HG02938 (cell line): ENCODE data around the gene PIP4K2A.

Source experiments
- ATAC-seq: cut with Tn5 transposase; IDR thresholded peaks from one replicate; pipeline ENCODE4 v1.9.1; 2021; ENCODE audit warnings: mild to moderate bottlenecking, moderate library complexity; ENCODE audit not compliant: unreplicated experiment

PIP4K2A gene

GRCh38 chr10:22669163-22669711 is 45.1 kb downstream of the PIP4K2A start:
- ATAC-seq: no peak

- no peak for ATAC-seq
Observed at GRCh38 chr10:22667093-22667480, 47.3 kb downstream of the PIP4K2A start.

DNA sequence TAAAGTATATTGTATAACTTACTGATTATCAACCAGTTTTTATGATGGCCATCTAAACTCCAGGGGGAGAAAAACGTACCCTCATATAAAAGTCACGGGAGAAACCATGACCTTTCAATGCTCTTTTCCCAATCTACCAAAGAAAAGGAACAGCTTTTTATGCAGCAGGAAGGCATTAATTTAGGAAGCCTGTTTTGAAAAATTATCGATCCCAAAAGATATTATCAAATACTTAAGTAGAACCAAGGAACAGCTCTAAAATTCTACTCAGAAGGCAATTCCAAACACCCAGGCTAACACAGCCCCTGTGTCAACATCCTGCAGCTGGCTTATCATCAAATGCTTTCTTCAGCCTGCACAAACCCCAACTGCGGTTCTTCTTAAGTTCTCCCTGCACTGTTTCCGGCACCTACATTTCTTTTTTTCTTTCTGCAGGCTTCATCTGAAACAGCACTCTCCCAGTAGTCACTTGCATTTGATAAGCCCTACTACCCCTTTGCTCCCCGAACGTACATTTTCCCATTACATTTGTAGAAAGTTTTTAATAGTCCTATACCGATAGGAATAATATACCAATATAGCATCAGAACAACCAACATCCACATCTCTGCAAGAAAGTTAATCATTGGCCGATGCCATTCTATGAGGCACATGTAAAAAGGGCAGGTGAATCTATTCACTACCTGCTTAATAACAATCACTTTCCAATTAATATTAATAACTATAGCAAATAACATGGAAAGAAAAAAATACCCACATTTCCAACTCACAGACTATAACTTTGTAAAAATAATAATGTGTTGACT is 47.9 kb downstream of the PIP4K2A start:
- ATAC-seq: peak; percentile 79

GRCh38 chr10:22665329-22665728 is 49.0 kb downstream of the PIP4K2A start:
- ATAC-seq: no peak

GRCh38 chr10:22662733-22663330 is 51.5 kb downstream of the PIP4K2A start:
- ATAC-seq: no peak

DNA sequence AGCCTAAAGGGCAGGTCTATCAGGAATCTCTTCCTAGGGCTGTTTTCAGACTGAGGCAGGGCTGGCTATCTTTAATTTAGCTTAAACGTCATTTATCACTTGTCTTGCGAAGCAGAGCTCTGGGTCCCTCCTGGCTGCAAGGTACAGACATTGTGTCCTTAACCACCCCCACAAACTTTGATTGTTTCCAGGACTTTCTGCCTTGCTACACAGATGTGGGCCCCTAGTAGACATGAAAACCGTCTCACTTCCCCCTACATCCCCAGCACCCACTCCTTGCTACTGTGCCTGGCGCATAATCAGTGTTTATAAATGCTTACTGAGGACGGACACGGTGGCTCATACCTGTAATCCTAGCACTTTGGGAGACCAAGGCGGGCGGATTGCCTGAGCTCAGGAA is 54.5 kb downstream of the PIP4K2A start:
- ATAC-seq: no peak

GRCh38 chr10:22658745-22659410 is 55.5 kb downstream of the PIP4K2A start:
- ATAC-seq: no peak

GRCh38 chr10:22657566-22658225 is 56.7 kb downstream of the PIP4K2A start:
- no peak for ATAC-seq

DNA sequence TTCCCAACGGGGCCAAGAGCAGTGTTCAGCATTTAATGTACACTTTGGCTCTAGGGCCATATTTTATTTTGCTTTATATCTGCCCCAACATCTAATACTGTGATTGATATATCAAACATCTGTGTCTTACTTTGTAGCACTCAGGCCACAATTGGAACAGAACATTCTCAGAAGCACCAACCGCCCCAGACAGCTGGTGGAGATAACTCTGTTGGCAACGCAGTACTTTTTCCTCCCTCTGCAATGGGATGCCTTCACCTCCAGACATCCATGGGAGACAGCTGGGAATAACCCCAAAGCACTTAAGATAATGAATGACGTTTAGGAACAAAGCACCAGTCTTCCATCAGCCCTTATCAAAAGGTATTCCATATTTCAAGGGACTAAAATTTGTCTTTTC is 57.4 kb downstream of the PIP4K2A start:
- no peak for ATAC-seq

DNA sequence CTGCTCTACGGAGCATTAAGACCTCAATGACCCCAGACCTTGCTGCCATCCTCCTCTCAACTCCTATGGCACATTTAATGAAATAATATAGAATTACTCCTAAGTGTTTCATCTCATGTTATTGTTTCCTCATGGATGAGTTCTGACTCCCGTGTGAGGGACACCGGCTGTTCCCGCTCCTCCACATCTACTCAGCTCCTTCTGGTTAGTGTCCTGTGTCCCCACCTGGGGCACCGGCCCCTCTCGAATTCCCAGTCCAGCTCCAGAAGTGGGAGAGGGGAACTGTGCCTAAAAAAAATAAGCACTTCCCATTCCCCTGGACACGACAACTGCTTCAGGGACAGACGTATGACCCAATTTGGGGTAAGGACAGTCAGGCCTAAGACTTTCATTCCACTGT is 58.3 kb downstream of the PIP4K2A start:
- ATAC-seq: no peak

DNA sequence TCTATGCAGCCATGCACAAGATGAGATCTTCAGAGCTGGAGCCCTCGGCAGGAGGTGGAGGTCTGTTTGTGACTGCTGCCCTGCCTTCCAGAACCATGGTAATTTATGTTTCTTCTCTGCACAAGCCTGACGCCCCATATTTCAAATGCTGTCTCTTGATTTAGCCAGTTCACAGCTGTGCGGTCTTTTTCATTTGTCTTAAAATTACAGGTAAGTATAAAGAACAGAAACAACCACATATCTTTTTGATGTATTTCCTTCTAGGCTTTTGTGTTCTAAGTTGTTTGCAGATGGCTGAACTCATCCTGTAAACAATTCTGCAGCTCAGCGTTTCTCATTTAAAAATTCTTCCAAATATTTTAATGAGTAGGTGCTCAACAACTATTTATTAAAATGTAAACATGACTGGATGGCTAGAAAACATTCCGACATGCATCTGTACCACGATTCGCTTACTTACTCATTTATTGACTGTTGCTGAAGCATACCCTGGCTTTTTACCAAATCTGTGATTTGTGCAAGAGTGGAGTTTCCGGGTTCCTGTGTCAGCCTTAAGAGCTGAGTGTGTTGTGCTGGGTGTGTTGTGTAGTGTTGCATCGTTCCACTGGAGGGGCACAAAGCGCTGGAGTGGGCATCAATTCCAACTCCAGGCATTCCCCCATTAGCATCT is 58.9 kb downstream of the PIP4K2A start:
- ATAC-seq: no peak

DNA sequence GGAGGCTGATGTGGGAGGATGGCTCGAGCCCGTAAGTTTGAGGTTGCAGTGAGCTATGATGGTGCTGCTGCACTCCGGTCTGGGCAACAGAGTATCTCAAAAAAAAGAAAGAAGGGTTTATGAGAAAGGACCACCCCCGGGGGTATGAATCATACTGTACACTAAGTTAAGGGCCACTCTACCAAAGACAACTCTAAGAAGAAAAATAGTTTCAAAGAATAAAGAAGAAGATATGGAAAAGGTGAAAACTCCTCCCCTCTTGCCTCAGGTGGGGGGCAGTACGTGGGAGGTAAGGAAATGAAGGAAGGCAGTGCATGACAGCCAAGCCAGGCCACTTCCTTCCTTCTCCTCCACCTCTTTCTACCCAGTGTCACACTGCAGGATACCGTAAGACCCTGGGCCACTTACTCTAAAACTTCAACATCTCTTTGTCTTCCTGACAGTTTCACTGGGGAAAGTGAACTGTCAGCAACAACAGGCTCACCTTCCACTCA is 61.3 kb downstream of the PIP4K2A start:
- ATAC-seq: no peak

DNA sequence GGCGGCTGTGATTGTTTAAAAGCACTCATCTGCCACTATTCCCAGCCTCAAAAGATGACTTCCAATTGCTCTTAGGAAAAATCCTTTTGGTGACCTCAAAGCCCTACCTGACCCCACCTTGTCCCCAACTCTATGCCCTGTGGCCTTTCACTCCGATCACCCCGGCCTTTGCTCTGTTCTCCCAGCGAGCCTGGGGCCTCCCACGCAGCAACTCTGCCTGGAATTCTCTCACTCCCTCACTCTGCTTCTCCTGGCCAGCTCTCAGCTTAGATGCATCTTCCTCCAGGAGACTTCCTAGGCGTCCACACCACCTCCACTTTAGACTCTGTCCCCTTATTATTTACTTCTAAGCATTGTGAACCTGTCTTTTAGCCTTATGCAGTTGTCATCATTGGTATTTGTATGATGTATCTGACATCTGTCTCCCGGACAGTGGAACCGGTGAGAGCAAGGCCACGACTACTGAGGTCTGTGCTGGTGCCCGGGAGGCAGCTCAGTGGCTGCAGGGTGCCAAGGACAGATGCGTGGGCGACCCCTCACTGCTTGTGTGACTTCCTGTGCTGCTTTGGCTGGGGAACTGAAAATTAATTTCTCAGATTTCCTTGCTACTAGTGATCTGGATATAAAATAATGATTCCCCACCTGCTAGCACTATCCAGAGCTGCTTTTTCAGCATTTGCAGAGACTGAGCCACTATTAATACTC is 63.0 kb downstream of the PIP4K2A start:
- ATAC-seq: no peak

DNA sequence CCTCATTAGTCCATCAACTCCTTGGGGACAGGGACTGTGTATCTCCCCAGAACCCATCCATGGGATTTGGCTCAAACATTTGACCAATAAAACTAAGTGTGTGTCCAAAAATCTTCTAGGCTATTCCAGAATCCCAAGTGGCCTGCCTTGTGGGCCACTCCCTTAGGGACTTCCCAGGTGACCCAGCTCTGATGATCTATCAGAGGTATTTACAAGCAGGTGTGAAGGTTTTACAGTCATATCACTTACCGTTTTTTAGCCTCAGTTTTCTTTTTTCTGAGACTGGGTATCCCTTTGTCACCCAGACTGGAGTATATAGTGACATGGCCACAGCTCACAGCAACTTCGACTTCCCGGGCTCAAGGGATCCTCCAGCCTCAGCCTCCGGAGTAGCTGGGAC is 64.4 kb downstream of the PIP4K2A start:
- ATAC-seq: no peak

DNA sequence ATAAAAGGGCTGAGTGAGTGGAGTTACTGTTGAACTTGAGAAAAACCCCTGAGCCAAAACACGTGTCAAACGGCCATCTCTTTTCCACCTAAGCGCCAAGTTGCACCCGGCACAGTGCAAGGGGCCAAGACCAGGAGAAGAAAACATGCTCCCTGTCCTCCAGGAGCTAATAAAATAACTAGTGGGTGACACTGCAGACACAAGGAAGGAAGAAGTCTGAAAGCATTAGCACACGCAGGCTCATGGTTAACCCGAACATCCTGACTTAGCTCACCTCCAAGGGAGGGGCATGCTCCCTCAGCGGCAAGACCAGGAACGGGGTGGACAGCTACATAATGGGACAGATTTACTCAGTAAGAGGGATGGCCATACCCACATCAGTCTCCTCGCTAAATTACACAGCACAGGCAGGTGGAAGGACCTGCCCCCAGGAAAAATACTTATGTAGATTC is 65.0 kb downstream of the PIP4K2A start:
- no peak for ATAC-seq

DNA sequence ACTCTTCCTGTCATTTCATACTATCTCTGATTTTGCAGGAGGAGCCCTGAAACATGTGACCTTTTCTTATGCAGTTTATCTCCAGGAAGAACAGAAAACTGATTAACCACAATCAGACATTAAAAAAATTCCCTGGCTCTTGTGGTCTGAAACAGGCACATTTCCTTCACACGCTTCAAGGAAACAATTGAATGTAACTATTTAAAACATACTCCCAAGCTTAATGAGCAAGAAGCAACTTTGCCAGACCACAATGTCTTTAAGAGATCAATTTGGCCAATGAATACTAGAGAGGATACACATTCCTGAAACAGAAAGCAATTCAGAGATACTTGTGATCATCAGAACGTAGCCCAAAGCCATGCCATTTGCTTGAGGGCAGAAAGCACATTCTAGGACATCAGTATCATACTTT is 65.8 kb downstream of the PIP4K2A start:
- peak; percentile 38 for ATAC-seq

DNA sequence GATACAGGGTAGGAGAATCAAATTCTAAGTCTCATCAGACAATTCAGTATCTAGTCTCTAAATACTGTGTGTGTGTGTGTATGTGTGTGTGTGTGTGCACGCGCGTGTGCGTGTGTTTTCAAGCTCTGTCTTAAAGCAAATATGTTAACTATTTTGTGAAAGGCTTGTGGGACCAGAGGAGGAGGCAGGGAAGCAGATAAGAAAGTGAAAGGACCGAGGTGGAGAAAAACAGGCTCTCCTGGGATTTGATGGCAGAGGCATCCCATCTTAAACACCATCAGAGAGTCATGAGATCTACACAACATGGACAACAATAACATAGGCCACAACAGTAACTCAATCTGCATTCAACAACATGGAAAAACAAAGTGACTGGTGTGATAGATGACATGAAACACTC is 67.1 kb downstream of the PIP4K2A start:
- ATAC-seq: no peak

GRCh38 chr10:22646388-22646853 is 68.0 kb downstream of the PIP4K2A start:
- ATAC-seq: peak; percentile 72

DNA sequence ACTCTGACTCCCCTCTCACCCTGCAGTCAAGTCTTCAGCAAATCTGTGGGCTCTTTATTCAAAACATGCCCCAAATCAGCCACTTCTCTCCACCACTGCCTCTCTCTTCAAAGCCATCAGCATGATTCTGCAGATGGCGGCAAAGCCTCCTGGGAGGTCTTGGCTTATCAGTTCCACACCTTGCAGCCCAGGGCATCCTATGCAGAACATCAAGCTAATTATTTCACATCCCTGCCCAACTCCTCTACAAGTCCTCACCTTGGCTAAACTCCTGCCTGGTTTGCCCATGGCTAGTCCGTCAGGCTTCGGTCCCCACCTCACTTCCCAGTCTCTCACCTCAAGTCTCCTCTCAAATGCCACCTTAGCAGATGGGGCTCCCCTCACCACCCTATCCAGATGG is 70.2 kb downstream of the PIP4K2A start:
- ATAC-seq: no peak

- no peak for ATAC-seq
Observed at GRCh38 chr10:22643775-22644174, 70.6 kb downstream of the PIP4K2A start.
